GM19324 (cell line): Measurements from ENCODE around the gene LRIT1.

ENCODE experiments used
- ATAC-seq: cut with Tn5 transposase; IDR thresholded peaks from one replicate; pipeline ENCODE4 v1.9.1; 2021; ENCODE audit warnings: mild to moderate bottlenecking, moderate library complexity; ENCODE audit not compliant: unreplicated experiment, low FRiP score

The LRIT1 gene

DNA sequence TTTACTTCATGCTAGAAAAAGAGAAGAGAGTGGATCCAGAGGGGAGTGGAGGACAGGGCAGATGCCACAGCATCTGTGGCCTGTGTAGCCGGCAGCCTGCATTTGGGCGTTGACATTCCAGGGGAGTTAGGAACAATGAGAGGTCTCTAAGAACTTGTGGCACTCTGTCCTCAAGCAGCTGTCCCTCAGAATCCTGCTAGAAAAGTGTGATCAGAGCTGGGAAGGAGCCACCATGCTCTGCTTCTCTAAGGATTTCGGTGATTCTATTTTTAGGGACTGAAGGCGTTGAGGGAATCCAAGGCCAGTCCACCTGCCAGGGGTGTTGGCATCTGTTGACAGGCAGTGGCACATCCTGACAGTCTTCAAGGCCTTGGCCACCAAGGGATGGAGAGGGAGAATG lies 23.6 kb downstream of the LRIT1 start:
- no peak for ATAC-seq

DNA sequence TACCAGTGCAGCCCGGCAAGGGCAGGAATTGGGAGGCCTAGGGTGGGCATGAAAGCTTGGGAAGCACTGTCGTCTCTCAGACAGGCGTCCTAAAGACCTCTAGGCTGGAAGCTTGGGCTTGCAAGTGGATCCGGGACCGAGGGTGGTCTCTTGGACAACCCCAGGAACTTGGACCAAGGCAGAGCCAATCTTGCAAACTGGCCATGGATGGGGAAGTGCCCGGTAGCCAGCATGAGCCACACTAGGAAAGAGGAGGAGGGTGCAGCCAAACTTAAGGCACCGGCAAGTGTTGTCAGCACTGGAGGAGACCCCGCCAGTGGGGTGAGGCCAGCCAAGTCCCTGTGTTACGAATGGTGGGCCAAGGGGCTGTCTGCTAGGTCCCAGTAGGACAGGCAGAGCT lies 24.5 kb downstream of the LRIT1 start:
- no peak for ATAC-seq

DNA sequence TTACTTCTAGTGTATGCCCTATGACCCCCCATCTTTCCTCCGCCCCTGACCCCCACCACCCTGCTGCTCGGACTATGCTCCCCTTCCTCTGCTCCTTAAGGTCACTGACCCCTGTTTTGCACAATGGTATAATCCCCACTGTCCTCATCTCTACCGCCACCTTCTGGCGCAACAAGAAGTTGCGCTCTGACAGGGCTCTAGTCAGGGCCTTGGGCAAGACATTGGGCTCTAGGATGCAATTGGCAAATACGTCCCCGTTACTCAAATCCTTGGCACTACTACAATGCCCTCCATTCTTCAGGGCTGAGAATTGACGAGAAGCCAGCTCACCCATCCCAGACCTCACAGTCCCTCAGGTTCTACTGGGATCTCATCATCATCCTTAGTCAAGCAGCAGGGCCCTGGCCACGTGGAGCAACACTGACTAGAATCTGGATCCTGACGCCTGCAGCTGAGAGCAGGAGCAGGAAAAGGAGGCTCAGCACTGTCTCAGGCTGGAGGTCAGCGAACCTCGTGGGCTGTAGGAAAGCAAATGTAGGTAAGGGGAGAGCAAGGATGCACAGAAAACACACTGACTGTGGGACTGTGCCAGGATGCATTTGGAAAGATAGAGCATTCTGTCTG lies 26.6 kb downstream of the LRIT1 start:
- ATAC-seq: peak; percentile 53

DNA sequence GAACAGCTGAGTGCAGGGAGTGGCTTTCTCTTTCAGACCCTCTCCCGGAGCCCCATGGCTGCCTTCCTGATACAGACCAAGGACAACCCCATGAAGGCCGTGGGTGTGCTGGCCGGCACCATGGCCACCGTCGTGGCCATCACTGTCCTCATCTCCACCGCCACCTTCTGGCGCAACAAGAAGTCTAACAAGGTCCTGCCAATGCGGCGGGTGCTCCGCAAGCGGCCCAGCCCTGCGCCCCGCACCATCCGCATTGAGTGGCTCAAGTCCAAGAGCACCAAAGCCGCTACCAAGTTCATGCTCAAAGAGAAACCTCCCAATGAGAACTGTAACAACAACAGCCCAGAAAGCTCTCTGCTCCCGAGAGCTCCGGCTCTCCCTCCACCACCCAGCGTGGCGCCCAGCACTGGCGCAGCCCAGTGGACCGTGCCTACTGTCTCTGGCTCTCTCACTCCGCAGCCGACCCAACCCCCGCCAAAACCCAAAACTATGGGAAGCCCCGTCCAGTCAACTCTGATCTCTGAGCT lies 27.2 kb downstream of the LRIT1 start:
- no peak for ATAC-seq

DNA sequence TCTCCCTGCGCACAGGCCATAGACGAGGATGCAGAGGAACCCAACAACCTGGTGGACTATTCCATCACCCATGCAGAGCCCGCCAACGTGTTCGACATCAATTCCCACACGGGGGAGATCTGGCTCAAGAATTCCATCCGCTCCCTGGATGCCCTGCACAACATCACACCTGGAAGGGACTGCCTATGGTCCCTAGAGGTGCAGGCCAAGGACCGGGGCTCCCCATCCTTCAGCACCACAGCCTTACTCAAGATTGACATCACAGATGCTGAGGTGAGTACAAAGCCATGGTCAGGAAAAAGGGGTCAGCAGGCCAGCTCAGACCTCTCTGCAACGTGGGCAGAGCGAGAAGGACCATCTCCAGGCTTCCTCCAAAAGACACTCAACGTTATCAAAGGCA lies 28.3 kb downstream of the LRIT1 start:
- ATAC-seq: no peak

DNA sequence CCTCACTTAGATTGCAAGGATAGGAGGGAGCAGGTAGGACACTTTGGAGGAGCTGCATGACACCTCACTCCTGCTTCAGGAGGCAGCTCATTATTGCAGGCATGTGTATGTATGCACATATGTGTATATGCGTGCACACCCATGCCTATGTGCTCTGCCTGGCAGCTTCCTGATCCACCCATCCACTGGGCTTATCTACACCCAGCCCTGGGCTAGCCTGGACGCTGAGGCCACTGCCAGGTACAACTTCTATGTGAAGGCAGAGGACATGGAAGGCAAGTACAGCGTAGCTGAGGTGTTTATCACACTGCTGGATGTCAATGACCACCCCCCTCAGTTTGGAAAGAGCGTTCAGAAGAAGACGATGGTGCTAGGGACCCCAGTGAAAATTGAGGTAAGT lies 29.3 kb downstream of the LRIT1 start:
- ATAC-seq: no peak

DNA sequence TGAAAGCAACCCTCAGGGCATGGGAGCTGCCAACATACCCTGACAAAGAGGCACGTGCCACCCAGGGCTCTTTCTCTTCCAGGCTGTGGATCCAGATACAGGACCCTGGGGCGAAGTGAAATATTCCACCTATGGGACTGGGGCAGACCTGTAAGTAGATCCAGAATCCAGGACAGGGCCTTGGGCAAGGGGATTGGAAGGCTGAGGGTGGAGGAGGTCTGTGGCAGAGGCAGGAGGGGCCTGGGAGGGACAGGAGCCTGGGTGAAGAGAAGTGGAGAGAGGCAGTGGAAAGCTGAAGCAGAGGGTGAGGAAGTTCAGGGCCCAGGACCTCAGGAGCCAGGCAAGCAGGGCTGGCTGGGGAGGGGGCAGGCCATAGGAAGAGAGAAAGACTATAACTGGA lies 29.8 kb downstream of the LRIT1 start:
- no peak for ATAC-seq

DNA sequence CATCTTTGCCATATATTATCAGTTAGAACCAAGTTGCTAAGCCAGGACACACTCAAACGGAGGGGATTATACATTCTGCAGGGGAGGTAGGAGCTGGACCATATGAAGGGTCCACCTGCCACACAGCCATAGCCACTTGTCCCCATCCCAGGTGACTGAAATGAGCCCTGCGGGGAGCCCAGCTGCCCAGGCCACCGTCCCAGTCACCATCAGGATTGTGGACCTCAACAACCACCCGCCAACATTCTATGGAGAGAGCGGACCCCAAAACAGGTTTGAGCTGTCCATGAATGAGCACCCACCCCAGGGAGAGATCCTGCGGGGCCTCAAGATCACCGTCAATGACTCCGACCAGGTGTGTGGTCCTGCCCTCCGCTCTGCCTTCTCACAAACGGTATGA lies 33.3 kb downstream of the LRIT1 start:
- no peak for ATAC-seq

DNA sequence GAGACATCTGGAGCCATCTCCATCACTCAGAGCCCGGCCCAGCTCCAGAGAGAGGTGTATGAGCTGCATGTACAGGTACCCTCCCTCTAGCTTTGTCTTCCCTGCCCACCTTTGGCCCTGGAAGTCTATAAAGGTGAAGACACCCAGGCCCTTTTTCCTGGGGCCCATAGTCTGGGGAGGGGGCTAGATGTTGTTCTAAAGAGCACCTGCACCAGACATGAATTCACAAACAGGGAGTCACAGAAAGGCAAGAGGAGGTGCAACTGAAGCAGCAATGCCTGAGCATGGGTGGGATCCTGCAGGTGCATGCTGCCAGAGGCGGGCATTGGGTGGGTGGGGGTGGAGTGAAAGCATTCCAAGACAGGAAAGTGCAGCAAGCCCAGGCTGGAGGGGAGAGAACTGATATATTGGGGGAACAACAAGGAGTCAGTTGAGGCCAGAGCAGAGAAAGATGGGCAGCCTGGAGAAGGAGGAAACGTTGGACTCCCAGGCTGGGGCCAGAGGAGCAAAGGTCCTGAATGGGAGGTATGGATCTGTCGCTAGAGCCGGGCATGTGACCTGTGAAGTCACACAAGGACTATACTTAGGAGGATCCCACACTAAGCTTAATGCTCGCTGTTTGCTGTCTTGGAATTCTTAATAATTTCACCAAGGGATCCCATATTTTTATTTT lies 35.4 kb downstream of the LRIT1 start:
- ATAC-seq: no peak

DNA sequence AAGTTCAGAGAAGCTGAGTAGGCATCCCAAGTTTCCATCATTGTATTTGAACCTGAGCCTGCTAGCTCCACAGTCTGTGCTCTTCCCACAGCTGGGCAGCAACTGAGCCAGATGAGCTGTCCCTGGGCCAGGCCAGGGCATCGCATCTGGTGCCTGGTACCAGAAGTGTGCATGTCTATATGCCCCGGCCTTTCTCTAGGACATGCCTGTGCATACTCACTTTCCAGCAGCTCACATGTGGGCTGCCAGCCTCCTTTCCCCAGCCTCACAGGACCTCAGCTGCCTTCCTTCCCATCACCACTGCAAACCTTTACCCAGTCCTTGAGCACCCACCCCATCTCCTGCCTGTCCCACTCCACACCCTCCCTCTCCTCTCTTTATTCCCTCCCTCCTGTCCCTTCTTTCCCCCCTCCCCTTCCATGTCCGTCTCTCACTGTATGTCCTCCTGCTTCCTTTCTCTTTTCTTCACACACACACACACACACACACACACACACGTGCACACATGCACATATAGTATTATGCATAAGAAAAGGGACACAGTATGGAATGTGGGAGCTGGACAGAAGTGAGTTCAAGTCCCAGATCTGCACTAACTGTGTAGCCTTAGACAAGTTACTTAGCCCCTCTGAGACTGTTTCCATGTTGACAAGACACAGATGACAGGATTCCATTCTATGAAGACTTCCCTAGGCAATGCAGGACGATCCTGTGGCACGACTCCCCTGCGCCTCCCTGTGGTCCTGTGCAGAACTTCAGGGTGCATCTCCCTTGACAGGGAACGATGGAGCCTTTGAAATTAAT lies 36.1 kb downstream of the LRIT1 start:
- ATAC-seq: no peak

DNA sequence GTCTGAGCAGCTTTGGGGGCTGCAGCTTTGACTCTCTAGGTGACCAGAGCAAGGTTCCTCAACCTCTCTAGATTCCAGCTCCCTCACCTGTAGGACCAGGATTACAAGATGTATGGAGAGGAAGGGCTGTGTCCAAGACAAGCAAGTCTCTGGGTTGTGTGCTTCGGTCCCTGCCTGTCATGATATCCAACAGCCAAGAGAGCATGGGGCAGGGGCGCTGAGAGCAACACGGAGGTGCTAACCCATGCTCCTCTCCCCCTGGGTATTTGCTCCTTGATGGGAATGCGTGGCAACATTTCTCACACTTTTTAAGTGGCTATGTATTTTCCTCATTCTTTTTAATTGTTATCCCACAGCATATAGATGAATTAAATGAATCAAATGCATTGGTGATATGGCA lies 36.7 kb downstream of the LRIT1 start:
- ATAC-seq: no peak

DNA sequence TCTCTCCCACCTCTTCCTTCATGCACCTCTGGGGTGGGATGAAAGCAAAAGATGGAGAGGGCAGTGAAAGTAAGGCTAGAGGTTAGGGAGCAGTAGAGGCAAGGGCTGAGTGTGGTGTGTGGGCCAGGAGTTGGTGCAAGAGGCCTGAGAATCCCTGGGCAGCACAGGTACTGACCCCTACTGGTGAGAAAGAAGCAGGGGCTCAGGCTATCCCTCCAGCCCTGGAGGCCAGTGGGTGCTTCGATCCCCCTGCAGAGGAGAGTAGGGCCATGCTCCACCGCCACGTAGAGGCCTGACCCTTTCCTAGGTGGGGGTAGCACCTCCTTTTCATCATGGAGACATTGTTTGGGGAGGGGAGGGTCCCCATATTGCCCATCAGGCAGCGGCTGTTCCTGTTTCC lies 37.2 kb downstream of the LRIT1 start:
- peak; percentile 67 for ATAC-seq

DNA sequence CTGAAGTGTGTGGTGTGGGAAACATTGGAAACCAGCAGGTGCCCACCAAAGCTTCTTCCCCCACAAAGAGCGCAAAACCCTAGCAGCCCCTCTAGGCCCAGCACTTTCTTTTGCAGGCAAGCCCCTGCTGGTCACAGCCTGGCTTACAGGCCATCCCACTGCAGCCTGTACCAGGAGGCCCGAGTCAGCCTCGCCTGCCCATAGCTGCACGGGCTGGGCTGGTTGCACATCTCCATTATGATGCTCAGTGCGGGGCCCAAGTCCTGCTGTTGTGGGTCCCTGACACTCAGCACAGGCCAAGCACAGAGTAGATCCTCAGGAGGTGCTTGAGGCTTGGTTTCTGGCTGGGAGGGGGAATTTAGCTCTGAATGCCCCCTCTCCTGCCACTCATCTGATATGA lies 39.0 kb downstream of the LRIT1 start:
- no peak for ATAC-seq

DNA sequence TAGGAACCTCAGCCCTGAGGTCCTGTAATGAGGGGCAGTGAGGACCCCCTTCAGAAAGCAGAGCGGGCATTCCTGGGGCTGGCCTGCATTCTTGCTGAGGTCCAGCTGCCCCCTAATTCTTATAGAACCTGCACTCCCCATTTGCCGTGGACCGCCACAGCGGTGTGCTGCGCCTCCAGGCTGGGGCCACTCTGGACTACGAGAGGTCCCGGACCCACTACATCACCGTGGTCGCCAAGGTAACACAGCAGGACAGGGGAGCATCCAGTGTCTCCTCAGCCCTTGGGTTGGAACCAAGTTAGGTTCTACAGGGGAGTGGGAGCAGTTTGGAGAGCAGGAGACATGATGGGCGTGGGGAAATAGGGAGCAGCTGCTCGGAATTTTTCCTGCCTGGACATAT lies 39.7 kb downstream of the LRIT1 start:
- no peak for ATAC-seq

DNA sequence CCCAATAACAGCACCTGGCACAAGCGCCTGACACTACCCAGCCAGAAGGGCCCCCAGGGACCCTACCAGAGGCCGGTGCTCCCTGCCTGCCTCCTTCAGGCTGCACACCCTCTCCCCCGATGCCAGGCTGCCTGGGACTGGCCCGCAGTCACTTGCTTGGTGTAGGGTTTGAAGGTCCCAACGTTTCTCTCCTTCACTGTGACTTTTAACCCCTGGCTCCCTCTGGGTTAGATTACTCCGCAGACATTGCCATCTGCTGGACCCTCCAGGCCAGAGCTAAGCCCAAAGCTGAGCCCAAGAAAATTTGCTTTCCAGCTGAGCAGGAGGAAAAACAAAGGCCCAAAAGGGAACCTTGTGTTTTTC lies 40.1 kb downstream of the LRIT1 start:
- no peak for ATAC-seq

DNA sequence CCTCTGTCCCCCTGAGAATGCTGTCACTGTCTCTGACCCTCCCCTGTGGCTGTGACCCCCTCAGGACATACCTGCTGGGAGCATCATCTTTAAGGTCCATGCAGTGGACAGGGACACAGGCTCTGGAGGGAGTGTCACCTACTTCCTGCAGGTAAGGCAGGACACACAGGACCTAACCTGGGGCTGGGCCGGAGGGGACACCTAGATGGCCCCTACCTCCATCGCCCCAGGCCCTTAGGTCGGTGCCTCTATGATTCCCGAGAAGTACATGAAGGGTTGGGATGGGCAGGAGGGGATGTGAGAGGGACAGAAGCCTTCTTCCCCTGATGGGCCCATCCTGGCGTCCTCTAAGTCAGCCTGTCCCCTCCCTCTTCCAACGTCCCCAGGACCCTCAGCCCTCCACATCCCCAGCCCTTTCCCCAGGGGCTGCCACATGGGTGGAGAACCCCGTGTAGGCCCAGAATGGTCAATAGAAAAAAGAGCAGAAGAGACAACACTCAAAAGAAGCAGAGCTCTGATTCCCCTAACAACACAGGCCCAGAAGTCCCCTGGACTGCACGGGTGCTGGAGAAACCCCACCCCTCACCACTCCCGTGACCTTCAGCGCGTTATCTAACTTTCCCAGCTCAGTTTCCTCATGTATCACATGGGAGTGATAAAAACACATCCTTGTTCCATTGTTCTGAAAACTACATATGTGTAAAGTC lies 40.7 kb downstream of the LRIT1 start:
- no peak for ATAC-seq

DNA sequence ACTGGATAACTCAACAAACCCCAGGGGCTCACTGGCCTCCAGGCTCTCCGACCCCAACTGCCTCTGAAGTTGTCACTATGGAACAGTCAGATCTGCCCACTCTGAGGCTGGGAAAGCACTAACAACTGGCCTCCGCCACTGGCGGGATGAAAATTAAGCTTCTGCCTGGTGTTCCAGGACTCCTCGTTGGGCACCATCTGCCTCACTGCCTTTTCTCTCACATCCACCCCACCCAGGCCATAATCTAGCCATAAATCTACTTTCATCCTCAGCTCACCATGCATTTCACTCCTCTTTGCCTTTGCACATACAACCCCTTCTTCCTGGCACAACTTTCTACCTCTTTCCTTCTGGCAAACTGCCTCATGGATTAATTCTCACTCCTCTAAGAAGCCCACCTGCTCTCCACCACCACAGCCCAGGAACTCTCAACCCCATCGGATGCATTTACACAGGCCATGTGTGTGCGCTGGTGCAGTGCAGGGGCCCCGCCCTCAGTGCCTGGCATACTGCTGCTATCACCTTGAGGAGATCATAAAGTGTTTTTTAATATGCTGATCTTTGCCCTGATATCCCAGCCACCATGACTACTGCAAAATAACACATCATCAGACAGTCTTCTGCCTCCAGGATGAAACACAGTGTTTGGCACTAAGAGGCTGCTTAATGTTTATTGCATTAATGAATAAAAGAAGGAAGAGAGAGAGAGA lies 43.0 kb downstream of the LRIT1 start:
- ATAC-seq: no peak

DNA sequence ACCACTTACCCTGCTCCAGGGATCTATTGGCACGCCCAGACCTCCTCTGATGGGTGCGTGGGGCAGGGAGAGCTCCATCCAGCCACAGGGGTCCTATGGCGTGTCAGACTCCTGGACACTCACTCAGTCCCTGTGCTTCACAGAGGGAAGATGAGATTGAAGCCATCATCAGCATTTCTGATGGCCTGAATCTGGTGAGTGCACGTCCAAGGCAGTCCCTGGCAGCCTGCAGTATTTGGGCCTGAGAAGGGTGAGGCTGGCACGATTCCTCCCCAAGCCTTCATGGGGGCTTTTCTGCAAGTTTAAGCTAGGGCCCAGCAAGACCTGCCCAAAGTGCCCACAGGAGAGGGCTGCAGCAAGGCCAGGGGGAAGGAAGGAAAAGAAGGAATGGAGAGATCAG lies 43.7 kb downstream of the LRIT1 start:
- ATAC-seq: no peak

DNA sequence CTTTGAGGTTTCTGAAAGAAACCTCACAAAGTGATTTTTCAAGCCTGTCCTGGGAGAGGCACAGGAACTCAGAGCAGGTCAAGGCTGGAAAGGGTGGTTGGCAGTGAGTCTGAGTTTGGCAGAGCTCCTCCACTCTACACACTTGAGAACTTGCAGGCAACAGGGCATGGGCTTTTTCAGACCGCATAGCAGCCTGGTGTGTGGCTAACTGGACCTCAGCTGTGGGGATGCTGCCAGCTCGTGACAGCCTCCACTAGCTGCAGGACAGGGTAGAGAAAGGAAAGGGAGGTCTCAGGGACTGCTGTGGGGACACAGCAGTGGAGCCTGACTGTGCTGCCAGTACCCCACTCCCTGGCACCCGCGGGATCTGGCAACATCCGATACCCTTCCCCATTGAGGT lies 44.4 kb downstream of the LRIT1 start:
- no peak for ATAC-seq

DNA sequence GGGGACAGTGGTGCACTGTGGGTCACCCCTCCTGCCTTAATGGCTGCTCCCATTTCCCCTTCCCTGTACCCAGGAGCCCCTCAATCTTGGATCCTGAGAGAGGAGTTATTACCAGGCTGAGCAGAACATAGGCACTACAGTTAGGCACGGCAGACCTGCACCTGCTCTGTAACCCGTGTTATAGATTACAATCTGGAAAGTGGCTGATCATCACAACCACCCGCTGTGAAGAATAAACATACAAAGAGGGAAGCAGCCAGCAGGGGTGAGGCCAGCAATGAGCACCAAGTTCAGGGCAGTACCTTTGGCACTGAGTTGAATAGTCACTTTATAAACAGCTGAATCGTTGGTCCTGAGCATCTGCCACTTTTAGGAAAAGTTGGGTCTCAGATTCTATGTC lies 45.3 kb downstream of the LRIT1 start:
- ATAC-seq: no peak
